GM23338 (cell line): ENCODE results near the gene B3GNT4. TPM values are rescaled to one million over a fixed set of nuclear protein-coding genes. Genes with fewer than 3 reads are reported as not detected.

ENCODE experiments used
- ATAC-seq: fragments of 200-7000 bp; cut with Tn5 transposase; 3 replicates; pipeline ENCODE4 v1.9.1; 2020
- DNase-seq: peaks from one replicate; pipeline ENCODE4 v3.0.0-alpha.2; 2015; ENCODE audit warnings: low spot score
- H2AFZ ChIP-seq: fragments of 200-600 bp; sonication (generic); 2 replicates; pipeline ENCODE4 v1.8.0; 2016; ENCODE audit warnings: antibody characterized with exemption, mild to moderate bottlenecking, moderate library complexity
- H3F3A ChIP-seq: fragments of 200-600 bp; sonication (generic); replicated peaks from 2 replicates; pipeline ENCODE4 v1.8.0; 2017; ENCODE audit warnings: antibody characterized with exemption, mixed run types, low read depth
- H3K27ac ChIP-seq: fragments of 200-600 bp; sonication (generic); 2 replicates; pipeline ENCODE4 v1.6.1; 2016; ENCODE audit warnings: low read depth
- H3K27me3 ChIP-seq: fragments of 200-600 bp; sonication (generic); 2 replicates; pipeline ENCODE4 v1.8.0; 2016; ENCODE audit warnings: mild to moderate bottlenecking, mixed run types, moderate library complexity; ENCODE audit not compliant: insufficient read depth
- H3K36me3 ChIP-seq: fragments of 200-600 bp; sonication (generic); 2 replicates; pipeline ENCODE4 v1.8.0; 2016; ENCODE audit warnings: mild to moderate bottlenecking; ENCODE audit not compliant: insufficient read depth
- H3K4me1 ChIP-seq: fragments of 200-600 bp; sonication (generic); 2 replicates; pipeline ENCODE4 v1.8.0; 2016; ENCODE audit warnings: mild to moderate bottlenecking, moderate library complexity; ENCODE audit not compliant: insufficient read depth
- H3K4me2 ChIP-seq: fragments of 200-600 bp; sonication (generic); 2 replicates; pipeline ENCODE4 v1.7.1; 2017; ENCODE audit warnings: mixed run types
- H3K4me3 ChIP-seq: fragments of 200-600 bp; sonication (generic); 2 replicates; pipeline ENCODE4 v1.6.1; 2016; ENCODE audit warnings: mixed run types
- H3K79me2 ChIP-seq: fragments of 200-600 bp; sonication (generic); replicated peaks from 2 replicates; pipeline ENCODE4 v1.8.0; 2017; ENCODE audit warnings: mild to moderate bottlenecking; ENCODE audit not compliant: insufficient read depth
- H3K9me2 ChIP-seq: fragments of 200-600 bp; sonication (generic); 2 replicates; pipeline ENCODE4 v1.8.0; 2017; ENCODE audit not compliant: insufficient read depth
- H4K20me1 ChIP-seq: fragments of 200-600 bp; sonication (generic); replicated peaks from 2 replicates; pipeline ENCODE4 v1.8.0; 2017; ENCODE audit warnings: mild to moderate bottlenecking; ENCODE audit not compliant: insufficient read depth
- H3K27ac Mint-ChIP-seq: 2 replicates; pipeline ENCODE4 v1.8.0; 2020; ENCODE audit warnings: inconsistent platforms, mild to moderate bottlenecking, moderate library complexity, mixed read lengths
- H3K27me3 Mint-ChIP-seq: 3 replicates; pipeline ENCODE4 v1.8.0; 2022; ENCODE audit warnings: low read depth, mild to moderate bottlenecking, moderate library complexity, mixed read lengths, inconsistent platforms; ENCODE audit not compliant: insufficient read depth, poor library complexity
- H3K36me3 Mint-ChIP-seq: 3 replicates; pipeline ENCODE4 v1.8.0; 2021; ENCODE audit warnings: low read depth, mild to moderate bottlenecking, inconsistent platforms, moderate library complexity, mixed read lengths
- H3K4me1 Mint-ChIP-seq: 3 replicates; pipeline ENCODE4 v1.8.0; 2020; ENCODE audit warnings: mild to moderate bottlenecking, inconsistent platforms, mixed read lengths
- H3K4me3 Mint-ChIP-seq: 3 replicates; pipeline ENCODE4 v1.8.0; 2021; ENCODE audit warnings: moderate library complexity, mild to moderate bottlenecking, inconsistent platforms, mixed read lengths
- H3K9me3 Mint-ChIP-seq: 3 replicates; pipeline ENCODE4 v1.8.0; 2020; ENCODE audit warnings: moderate library complexity, mild to moderate bottlenecking, inconsistent platforms, mixed read lengths
- CREB1 ChIP-seq: fragments of 250-450 bp; sonication (Bioruptor Pico); IDR thresholded peaks from 2 replicates; pipeline ENCODE4 v1.5.0; 2020; ENCODE audit warnings: low read depth, mild to moderate bottlenecking, moderate library complexity
- EZH2 ChIP-seq: fragments of 200-600 bp; sonication (generic); IDR thresholded peaks from one replicate; pipeline ENCODE4 v1.8.0; 2017; ENCODE audit warnings: antibody characterized with exemption, mild to moderate bottlenecking, low read depth; ENCODE audit not compliant: unreplicated experiment
- EZH2phosphoT487 ChIP-seq: fragments of 200-600 bp; sonication (generic); IDR thresholded peaks from one replicate; pipeline ENCODE4 v1.8.1; 2018; ENCODE audit warnings: antibody characterized with exemption; ENCODE audit not compliant: unreplicated experiment
- POLR2AphosphoS5 ChIP-seq: IDR thresholded peaks from 2 replicates; pipeline ENCODE4 v1.6.1; 2016; ENCODE audit warnings: antibody characterized with exemption, low read depth
- STAT1 ChIP-seq: IDR thresholded peaks from one replicate; pipeline ENCODE4 v1.6.1; 2016; ENCODE audit warnings: antibody characterized with exemption; ENCODE audit not compliant: unreplicated experiment
- ZNF114 ChIP-seq: fragments of 250-450 bp; sonication (Bioruptor Pico); IDR thresholded peaks from 2 replicates; pipeline ENCODE4 v1.5.0; 2020; ENCODE audit warnings: mild to moderate bottlenecking, moderate library complexity
- ZNF331 ChIP-seq: fragments of 250-450 bp; sonication (Bioruptor Pico); IDR thresholded peaks from 2 replicates; pipeline ENCODE4 v1.5.0; 2020; ENCODE audit warnings: low read depth, mild to moderate bottlenecking, moderate library complexity
- polyA plus RNA-seq: library from polyadenylated mRNA; unstranded; fragments of >200 nt; fragmentation: Nextera tagmentation; extraction: Ambion mirVana; gene quantifications from 2 replicates; pipeline ENCODE4 v1.2.1, GENCODE V29; 2016
- total RNA-seq: library from RNA; depleted of rRNA; stranded (reverse); fragments of >200 nt; shearing (Covaris generic); gene quantifications from 2 replicates; pipeline ENCODE4 v1.2.3, GENCODE V29; 2014
- TF ChIP-seq, protein P1 (sequence below): fragments of 250-450 bp; sonication (Bioruptor Pico); IDR thresholded peaks from 2 replicates; pipeline ENCODE4 v1.5.0; 2020; ENCODE audit warnings: mild to moderate bottlenecking, moderate library complexity

The B3GNT4 gene
- total and polyA plus RNA-seq, 2 experiments from 2014 or later: 0.80 to 1.8 TPM

DNA sequence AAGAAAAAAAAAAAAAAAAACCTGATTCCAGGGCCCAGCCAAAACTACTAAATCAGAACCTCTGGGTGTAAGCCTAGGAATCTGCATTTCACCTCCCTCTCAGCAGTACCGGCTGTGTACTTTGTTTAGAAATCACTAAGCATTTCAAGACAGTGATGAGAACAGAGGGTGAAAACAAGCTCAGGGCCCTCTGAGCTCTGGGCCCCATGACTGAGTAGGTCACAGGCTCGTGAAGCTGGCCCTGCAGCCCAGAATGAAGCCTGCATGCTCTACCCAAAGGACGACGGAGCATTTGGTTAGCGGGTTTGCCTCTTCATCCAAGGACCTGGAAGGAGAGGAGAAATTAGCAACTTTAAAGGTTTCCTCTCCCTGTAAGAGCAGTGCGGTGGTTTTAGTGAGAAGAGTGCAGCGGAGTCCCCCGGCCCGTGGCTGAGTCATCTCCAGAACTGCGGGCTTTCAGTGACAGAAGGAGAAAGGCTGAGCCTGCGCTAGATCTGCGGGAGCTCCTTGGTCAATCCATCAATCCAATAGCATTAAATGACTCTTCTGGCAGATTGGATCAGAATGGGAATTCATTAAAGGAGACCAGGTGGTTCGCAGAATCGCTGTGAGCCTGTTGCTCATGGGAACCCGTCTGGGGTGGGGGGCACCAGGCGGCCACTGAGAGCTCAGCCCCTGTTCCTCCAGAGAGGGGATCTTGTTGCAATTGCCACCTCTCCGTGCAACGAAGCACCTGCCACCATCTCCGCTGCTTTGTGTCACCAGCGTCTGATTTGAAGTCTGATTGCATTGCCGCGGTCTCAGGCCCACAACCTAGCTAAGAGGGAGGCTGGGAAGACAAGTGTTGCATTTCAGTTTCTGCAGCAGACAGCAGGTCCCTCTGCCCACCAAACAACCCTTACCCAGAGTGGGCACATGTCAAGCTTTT is 36.8 kb upstream of the B3GNT4 start (continued):
- TF ChIP-seq, protein P1, sequence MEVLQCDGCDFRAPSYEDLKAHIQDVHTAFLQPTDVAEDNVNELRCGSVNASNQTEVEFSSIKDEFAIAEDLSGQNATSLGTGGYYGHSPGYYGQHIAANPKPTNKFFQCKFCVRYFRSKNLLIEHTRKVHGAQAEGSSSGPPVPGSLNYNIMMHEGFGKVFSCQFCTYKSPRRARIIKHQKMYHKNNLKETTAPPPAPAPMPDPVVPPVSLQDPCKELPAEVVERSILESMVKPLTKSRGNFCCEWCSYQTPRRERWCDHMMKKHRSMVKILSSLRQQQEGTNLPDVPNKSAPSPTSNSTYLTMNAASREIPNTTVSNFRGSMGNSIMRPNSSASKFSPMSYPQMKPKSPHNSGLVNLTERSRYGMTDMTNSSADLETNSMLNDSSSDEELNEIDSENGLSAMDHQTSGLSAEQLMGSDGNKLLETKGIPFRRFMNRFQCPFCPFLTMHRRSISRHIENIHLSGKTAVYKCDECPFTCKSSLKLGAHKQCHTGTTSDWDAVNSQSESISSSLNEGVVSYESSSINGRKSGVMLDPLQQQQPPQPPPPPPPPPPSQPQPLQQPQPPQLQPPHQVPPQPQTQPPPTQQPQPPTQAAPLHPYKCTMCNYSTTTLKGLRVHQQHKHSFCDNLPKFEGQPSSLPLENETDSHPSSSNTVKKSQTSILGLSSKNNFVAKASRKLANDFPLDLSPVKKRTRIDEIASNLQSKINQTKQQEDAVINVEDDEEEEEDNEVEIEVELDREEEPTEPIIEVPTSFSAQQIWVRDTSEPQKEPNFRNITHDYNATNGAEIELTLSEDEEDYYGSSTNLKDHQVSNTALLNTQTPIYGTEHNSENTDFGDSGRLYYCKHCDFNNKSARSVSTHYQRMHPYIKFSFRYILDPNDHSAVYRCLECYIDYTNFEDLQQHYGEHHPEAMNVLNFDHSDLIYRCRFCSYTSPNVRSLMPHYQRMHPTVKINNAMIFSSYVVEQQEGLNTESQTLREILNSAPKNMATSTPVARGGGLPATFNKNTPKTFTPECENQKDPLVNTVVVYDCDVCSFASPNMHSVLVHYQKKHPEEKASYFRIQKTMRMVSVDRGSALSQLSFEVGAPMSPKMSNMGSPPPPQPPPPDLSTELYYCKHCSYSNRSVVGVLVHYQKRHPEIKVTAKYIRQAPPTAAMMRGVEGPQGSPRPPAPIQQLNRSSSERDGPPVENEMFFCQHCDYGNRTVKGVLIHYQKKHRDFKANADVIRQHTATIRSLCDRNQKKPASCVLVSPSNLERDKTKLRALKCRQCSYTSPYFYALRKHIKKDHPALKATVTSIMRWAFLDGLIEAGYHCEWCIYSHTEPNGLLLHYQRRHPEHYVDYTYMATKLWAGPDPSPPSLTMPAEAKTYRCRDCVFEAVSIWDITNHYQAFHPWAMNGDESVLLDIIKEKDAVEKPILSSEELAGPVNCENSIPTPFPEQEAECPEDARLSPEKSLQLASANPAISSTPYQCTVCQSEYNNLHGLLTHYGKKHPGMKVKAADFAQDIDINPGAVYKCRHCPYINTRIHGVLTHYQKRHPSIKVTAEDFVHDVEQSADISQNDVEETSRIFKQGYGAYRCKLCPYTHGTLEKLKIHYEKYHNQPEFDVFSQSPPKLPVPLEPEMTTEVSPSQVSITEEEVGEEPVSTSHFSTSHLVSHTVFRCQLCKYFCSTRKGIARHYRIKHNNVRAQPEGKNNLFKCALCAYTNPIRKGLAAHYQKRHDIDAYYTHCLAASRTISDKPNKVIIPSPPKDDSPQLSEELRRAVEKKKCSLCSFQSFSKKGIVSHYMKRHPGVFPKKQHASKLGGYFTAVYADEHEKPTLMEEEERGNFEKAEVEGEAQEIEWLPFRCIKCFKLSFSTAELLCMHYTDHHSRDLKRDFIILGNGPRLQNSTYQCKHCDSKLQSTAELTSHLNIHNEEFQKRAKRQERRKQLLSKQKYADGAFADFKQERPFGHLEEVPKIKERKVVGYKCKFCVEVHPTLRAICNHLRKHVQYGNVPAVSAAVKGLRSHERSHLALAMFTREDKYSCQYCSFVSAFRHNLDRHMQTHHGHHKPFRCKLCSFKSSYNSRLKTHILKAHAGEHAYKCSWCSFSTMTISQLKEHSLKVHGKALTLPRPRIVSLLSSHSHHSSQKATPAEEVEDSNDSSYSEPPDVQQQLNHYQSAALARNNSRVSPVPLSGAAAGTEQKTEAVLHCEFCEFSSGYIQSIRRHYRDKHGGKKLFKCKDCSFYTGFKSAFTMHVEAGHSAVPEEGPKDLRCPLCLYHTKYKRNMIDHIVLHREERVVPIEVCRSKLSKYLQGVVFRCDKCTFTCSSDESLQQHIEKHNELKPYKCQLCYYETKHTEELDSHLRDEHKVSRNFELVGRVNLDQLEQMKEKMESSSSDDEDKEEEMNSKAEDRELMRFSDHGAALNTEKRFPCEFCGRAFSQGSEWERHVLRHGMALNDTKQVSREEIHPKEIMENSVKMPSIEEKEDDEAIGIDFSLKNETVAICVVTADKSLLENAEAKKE (CRISPR knock-in tag): no peak

DNA sequence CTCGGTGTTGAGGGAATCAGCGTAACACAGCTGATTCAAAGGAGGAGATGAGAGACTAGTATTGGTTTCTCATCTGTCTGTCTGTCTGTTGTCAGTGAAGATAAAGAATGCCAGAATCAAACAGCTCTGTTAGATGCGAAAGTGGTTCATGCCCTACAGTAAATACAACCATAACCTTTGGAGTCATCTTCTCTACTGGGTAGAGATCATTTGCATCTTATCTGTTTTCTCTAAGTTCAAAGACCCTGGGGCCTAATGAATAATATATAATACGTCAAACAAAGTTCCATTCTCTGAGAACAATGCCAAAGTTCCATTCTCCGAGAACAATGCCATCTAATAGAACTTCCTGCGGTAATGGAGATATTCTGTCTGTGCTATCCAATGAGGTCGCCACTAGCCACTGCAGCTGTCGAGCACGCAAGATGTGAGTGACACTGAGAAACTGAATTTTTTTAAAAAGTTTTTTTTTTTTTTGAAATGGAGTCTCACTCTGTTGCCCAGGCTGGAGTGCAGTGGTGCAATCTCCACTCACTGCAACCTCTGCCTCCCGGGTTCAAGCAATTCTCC is 36.1 kb upstream of the B3GNT4 start:
- DNase-seq (no peak), ATAC-seq (no peak)
- Mint-ChIP-seq H3K27me3 (peaks cover 2% of the 10 kb centered on the region), H3K27ac (no peak overlapping the region), H3K4me1 (no peaks in the 10 kb centered on the region), H3K9me3 (no peaks in the 10 kb centered on the region), H3K4me3 (no peak overlapping the region), H3K36me3 (no peaks in the 10 kb centered on the region)
- no peak overlapping the region for H2AFZ ChIP-seq
- H3K36me3 ChIP-seq: no peaks in the 10 kb centered on the region
- no peak overlapping the region for H3K27ac ChIP-seq
- H3K9me2 ChIP-seq: no peaks in the 10 kb centered on the region
- H3K79me2 ChIP-seq: no peaks in the 10 kb centered on the region
- no peaks in the 10 kb centered on the region for H3K4me1 ChIP-seq
- no peaks in the 10 kb centered on the region for H3F3A ChIP-seq
- no peaks in the 10 kb centered on the region for H4K20me1 ChIP-seq
- H3K27me3 ChIP-seq: no peaks in the 10 kb centered on the region
- no peak overlapping the region for H3K4me2 ChIP-seq
- no peak overlapping the region for H3K4me3 ChIP-seq
- TF ChIP-seq POLR2AphosphoS5 (no peak), EZH2 (no peak), CREB1 (CRISPR knock-in tag) (no peak), ZNF331 (no peak), ZNF114 (CRISPR knock-in tag) (no peak), EZH2phosphoT487 (no peak), STAT1 (no peak)
- TF ChIP-seq, protein P1 (CRISPR knock-in tag): no peak
